Measurements from ENCODE around the gene CYTIP.

Gene CYTIP

DNA sequence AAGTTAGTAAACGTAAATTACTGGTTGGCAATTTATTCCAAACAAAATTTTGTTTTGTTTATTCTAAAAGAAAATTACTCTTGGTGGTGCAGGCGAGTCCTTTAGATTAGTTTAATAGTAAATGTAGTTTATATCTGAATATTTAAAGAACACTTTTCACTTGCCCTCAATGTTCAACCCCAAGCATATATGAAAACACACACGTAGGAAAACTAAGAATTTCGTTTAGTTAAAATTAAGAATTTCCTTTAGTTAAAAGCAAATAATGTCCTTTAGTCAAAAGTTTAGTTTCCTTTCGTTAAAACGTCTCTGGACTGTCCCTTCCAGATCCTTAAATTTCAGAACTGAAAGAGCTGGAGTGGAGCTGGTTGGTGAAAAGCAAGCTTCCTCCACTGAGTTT lies 19.1 kb upstream of the CYTIP start:
- DNase-seq (ENCODE audit: low spot score), result no peak

- no peak for DNase-seq (ENCODE audit: low spot score)
Observed at GRCh38 chr2:157460897-157461296, 17.0 kb upstream of the CYTIP start.

GRCh38 chr2:157460384-157460837 lies 16.5 kb upstream of the CYTIP start:
- DNase-seq (ENCODE audit: low spot score), result no peak

- no peak for DNase-seq (ENCODE audit: low spot score)
Observed at GRCh38 chr2:157459486-157459885, 15.6 kb upstream of the CYTIP start.

- DNase-seq (ENCODE audit: low spot score), result no peak
Observed at GRCh38 chr2:157447741-157448140, 3.9 kb upstream of the CYTIP start.

DNA sequence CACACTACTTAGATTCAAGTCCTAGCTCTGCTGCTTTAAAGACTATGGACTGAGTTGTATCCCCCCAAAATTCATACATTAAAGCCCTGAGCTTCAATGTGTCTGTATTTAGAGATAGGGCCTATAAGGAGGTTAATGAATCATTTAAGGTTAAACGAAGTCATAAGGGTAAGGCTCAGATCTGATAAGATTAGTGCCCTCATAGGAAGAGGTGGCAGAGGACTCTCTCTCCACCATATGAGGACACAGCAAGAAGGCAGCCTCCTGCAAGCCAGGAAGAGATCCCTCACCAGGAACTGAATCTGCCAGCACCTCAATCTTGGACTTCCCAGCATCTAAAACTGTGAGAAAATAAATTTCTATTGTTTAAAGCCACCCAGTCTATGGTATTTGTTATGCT lies 3.1 kb upstream of the CYTIP start:
- no peak for DNase-seq (ENCODE audit: low spot score)

DNA sequence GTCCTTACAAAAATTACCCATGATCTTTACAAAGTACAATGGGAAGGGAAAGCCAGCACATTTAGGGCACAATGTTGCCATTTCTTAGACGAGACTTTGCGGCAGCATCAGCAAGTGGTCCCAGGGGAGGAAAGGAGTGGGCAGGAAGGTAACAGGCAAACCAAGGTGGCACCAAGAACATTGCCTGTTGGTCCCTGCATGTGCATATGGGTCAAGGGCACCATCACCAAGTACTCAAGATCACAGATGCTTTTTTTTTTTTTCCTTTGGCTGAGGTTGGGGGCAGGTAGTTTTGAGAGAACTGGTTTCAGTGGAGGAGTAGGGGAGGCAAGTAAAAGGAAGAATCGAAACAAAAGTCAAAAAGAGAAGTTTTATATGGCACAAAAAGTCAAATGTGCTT lies 752 bp upstream of the CYTIP start:
- DNase-seq (ENCODE audit: low spot score), result peak; percentile 49

DNA sequence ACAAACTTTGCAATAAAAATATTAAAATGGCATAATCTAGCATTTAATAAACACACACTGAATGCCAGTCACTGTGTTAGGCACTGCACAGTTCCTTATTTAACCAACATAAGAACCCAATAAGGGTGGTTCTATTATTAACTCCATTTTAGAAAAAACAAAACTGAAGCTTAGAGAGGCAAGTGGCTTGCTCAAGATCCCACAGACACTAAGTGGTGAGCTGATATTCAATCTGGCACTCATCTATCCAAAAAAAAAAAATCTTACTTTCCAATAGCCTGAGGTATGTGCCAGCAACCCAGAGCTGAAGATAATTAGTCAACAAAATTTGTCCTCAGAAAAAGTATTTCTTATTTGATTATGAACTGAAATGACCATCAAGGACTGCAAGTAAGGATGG lies 799 bp downstream of the CYTIP start:
- DNase-seq (ENCODE audit: low spot score), result peak; percentile 59

- DNase-seq (ENCODE audit: low spot score), result peak; percentile 43
Observed at GRCh38 chr2:157442636-157443035, 1.3 kb downstream of the CYTIP start.

GRCh38 chr2:157442191-157442590 lies 1.7 kb downstream of the CYTIP start:
- DNase-seq (ENCODE audit: low spot score), result peak; percentile 51

DNA sequence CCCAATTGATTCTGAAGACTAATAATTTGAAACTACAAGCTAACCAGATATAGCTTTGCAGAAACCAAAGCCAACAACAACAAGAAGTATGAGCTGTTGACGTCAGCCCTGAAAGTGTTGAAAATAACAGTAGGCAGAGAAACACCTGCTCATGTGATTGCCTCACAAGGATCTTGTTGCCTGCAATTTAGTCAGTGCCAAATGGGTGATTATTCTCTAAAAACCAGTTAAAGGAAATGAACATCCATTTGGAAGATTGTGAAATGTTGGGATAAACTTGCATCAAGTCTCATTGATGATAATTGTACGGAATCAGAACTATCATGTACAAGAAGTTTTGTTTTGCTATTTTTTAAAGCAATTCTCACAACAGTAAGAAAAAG lies 2.8 kb downstream of the CYTIP start:
- peak; percentile 88 for DNase-seq (ENCODE audit: low spot score)

DNA sequence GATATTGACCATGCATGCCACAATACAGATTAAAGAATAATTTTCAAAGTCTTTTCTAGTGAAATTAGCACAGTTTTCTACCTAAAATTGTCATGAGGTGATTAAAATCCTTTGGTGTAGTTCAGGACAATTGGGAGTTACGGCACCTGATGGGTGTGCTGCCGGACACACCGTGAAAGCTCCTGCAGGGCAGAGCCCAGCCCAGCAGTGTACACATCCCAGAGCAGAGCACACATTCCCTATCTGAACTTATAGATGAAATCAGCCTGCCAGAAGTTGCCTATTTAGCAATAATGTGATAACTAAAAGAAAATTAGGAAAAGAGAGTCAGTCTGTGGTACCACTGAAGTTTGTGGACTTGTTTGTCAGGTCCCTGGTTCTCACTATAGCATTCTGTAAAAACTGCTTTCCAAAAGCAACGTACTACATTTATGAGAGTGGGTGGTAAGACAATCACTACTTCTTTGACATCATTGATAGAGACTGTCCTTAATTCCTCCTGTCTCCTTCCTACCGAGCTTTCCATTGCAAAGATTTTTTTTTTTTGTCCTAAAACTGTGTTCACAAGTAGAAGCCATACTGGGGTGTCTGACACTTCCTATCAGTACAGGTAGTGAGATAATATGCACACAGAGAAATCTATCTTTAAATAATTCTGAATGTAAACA lies 3.4 kb downstream of the CYTIP start:
- peak; percentile 38 for DNase-seq (ENCODE audit: low spot score)

DNA sequence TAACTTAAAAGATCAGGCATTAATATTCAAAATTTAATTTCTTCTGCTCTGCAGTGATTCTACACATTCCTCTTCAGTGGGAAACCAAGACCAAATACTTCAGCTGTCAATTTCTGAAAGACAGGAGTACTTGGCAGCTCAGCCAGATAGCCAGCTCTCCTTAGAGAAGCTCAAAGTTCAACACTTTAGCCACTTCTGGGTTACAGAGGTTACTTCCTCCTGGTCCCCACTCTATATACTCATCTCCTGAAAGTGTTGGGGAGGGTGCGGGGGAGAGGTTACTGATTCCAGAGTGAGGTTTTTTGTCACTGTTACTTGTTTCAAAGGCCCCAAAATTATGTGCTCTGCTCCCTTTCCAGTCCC lies 4.1 kb downstream of the CYTIP start:
- peak; percentile 64 for DNase-seq (ENCODE audit: low spot score)

DNA sequence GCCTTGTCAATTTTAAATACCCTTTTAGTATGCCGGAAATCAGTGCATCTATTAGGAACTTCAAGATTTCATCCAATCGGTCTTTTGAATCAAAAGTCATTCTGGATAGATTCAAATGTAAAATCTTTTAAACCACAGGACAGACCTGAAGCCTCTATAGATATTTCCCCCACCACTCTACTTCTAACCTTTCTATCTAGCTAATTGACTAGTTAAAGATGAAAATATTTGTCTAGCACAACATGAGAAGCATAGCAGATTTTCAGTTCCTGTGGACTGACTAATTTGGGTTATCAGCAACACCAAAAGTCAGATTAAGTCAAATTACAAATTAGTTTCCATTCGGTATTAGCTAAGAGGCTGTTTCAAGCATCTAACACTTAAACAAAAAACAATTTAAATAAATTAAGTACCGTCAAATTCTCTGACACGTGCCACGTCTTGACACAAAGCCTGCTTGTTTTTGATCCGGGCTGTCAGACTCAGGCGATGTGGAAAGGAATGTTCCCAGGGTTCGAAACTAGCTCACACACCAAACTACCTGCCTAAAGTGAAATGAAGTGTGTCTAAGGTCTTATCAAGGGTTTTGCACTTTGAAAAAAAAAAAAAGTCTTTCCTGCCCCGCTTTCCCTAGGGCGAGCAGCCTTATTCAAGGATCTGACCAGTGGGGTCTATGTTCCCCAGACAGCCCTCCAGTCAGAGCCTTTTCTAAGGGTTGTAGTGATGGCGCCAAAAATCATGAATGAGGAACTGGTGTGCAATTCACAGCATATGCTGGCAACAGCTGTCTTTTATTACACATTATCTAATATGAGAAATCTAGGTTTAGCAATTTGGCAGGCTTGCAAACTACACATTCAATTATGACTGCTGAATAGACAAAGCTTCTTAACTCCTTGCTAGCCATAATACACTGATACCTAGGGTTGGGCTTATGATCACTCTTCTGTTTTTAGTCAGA lies 4.7 kb downstream of the CYTIP start:
- DNase-seq (ENCODE audit: low spot score), result peak; percentile 73

DNA sequence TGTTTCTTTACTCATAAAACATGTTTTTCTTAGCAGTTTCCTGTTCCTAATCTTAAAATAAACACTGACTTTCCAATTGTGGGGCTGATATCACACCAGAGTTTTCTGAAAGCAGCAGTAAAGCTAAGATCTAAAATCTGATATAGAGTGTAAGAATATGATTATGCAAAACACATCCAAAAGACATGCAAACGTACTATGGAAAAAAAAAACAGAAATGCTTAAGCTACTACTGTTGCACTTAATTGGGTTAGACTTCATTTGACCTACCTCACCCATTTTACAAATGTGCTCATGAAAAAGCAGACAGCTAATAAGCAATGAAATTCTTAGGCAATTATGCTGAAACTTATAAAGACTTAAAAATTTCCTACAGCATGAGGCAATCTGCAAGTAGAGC lies 10.5 kb downstream of the CYTIP start:
- DNase-seq (ENCODE audit: low spot score), result no peak

- DNase-seq (ENCODE audit: low spot score), result no peak
Observed at GRCh38 chr2:157432475-157433106, 11.3 kb downstream of the CYTIP start.

- no peak for DNase-seq (ENCODE audit: low spot score)
Observed at GRCh38 chr2:157431176-157431575, 12.7 kb downstream of the CYTIP start.

- no peak for DNase-seq (ENCODE audit: low spot score)
Observed at GRCh38 chr2:157428500-157429175, 15.3 kb downstream of the CYTIP start.

GRCh38 chr2:157427922-157428303 lies 16.0 kb downstream of the CYTIP start:
- DNase-seq (ENCODE audit: low spot score), result no peak

GRCh38 chr2:157427003-157427921 lies 16.6 kb downstream of the CYTIP start:
- no peak for DNase-seq (ENCODE audit: low spot score)

- no peak for DNase-seq (ENCODE audit: low spot score)
Observed at GRCh38 chr2:157426477-157426994, 17.4 kb downstream of the CYTIP start.

All from NAMALWA (cell line).